Breast epithelium (tissue), 4 donors: ENCODE results near the gene SERGEF. TPM values are rescaled to one million over a fixed set of nuclear protein-coding genes. Genes with fewer than 3 reads are reported as not detected.

Source experiments
- DNase-seq, 2 donors: peaks; one replicate each; pipeline ENCODE4 v3.0.0-alpha.2; 2019; ENCODE audit warnings: low spot score in 2 of 2
- H3K27ac ChIP-seq, 2 donors: fragments of 200-600 bp; sonication (generic) in 1 of 2; one replicate each; pipeline ENCODE4 v1.5.1; 2016 to 2019; ENCODE audit warnings: mild to moderate bottlenecking in 1 of 2
- H3K27me3 ChIP-seq, 2 donors: fragments of 200-600 bp; sonication (generic) in 1 of 2; one replicate each; pipeline versions ENCODE4 v1.5.1 to v1.6.0; 2017 to 2019; ENCODE audit warnings: control low read depth in 1 of 2, mild to moderate bottlenecking in 1 of 2
- H3K36me3 ChIP-seq: fragments of 200-600 bp; one replicate; pipeline ENCODE4 v1.5.1; 2019
- H3K4me1 ChIP-seq, 2 donors: fragments of 200-600 bp; sonication (generic); one replicate each; pipeline ENCODE4 v1.5.1; 2016 to 2019; ENCODE audit warnings: control low read depth in 1 of 2
- H3K4me3 ChIP-seq, 3 donors: fragments of 200-600 bp; sonication (generic); 1 replicate in 2 of 3; 2 replicates in 1 of 3; pipeline ENCODE4 v1.5.1; 2016 to 2019; ENCODE audit warnings: mild to moderate bottlenecking in 3 of 3, moderate library complexity in 2 of 3
- H3K9me3 ChIP-seq, 2 donors: fragments of 200-600 bp; sonication (generic) in 1 of 2; one replicate each; pipeline ENCODE4 v1.5.1; 2016 to 2019; ENCODE audit warnings: control low read depth in 1 of 2
- POLR2A ChIP-seq: fragments of 450-650 bp; IDR thresholded peaks from one replicate; pipeline ENCODE4 v1.6.1; 2016; ENCODE audit warnings: antibody characterized with exemption, mild to moderate bottlenecking, moderate library complexity
- POLR2AphosphoS5 ChIP-seq, 3 donors: sonication (generic); formaldehyde crosslinking; IDR thresholded peaks; one replicate each; pipeline ENCODE4 v1.6.1; 2017; ENCODE audit warnings: antibody characterized with exemption in 3 of 3
- intact Hi-C: fragments of 100-400 bp; cut with DNase I; formaldehyde crosslinking; loops from one replicate; pipeline ENCODE4 v1.15.1; 2023; ENCODE audit warnings: low total_unique reads
- total RNA-seq, 3 donors: library from RNA; depleted of rRNA; stranded (reverse); fragments of >200 nt; gene quantifications; one replicate each; pipeline ENCODE4 v1.1.0, GENCODE V29; 2016
- TF ChIP-seq, protein P1 (sequence below), 3 donors: fragments of 450-650 bp; IDR thresholded peaks; one replicate each; pipeline ENCODE4 v1.5.1; 2016 to 2017; ENCODE audit warnings: antibody characterized with exemption in 3 of 3, mild to moderate bottlenecking in 3 of 3, moderate library complexity in 3 of 3

Gene SERGEF
- total RNA-seq, 3 donors from 2014 or later, result 31.8 to 47.5 (median 41.9) TPM

DNA sequence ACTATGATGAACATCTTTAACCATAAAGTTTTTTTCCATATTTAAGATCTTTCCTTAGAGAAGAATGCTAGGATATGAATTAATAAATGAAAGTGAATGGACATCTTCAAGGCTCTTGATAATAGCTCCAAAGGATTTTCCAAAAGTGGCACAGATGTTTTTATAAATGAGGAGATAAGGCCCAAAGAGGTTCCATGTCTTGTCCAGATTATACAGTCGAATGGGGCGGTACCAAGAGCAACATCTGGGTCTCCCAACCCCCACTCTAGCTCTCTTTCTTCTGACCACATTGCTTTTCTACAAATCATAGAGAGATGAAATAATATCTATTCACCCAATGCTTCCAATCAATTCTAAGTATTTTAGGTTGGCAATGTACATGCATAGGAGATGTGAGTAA, 164.1 kb downstream of the SERGEF start:
- no peaks in the 10 kb centered on the region for H3K4me1 ChIP-seq
- intact Hi-C loops, result no loop called here
- H3K27ac ChIP-seq, result no peak overlapping the region
- no peaks in the 10 kb centered on the region for H3K9me3 ChIP-seq
- DNase-seq, result no peak
- no peaks in the 10 kb centered on the region for H3K36me3 ChIP-seq
- H3K27me3 ChIP-seq, result no peaks in the 10 kb centered on the region
- TF ChIP-seq POLR2AphosphoS5 (IDR thresholded peaks at IDR 0.05) (no peak), POLR2A (no peak)
- TF ChIP-seq, protein P1, sequence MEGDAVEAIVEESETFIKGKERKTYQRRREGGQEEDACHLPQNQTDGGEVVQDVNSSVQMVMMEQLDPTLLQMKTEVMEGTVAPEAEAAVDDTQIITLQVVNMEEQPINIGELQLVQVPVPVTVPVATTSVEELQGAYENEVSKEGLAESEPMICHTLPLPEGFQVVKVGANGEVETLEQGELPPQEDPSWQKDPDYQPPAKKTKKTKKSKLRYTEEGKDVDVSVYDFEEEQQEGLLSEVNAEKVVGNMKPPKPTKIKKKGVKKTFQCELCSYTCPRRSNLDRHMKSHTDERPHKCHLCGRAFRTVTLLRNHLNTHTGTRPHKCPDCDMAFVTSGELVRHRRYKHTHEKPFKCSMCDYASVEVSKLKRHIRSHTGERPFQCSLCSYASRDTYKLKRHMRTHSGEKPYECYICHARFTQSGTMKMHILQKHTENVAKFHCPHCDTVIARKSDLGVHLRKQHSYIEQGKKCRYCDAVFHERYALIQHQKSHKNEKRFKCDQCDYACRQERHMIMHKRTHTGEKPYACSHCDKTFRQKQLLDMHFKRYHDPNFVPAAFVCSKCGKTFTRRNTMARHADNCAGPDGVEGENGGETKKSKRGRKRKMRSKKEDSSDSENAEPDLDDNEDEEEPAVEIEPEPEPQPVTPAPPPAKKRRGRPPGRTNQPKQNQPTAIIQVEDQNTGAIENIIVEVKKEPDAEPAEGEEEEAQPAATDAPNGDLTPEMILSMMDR (IDR thresholded peaks at IDR 0.05), result no peak
- no peak overlapping the region for H3K4me3 ChIP-seq

DNA sequence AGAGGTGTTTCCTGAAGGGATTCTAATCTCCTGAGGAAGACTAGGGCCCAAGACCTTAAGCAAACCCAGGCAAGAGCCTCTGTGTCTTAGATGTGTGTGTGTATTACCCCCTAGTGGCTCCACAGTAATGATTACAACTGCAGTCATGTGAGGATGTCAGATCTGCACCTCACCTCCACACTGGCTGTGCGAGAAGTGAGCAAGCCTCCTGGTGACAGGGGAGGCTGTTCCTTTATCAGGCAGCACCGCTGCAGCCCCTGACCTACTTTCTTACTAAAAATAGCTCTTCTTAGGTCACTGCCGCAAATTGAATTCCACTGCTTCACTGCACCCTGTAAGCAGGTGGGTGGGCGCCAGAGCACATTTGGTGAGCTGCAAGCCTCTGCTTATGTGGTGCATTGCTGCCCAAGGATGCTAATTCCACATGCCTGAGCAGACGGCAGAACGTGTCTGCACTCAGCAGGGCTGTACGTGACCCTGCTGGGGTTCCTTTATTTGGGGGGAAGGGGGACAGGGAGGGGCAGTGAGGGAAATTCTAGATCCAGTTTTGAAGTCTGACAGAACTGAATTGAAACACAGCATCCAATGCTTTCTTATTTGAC, 165.9 kb downstream of the SERGEF start:
- Histone ChIP-seq H3K9me3 (no peaks in the 10 kb centered on the region), H3K27me3 (no peaks in the 10 kb centered on the region), H3K4me1 (no peaks in the 10 kb centered on the region), H3K4me3 (no peak overlapping the region), H3K27ac (no peak overlapping the region), H3K36me3 (no peaks in the 10 kb centered on the region)
- TF ChIP-seq, protein P1 (IDR thresholded peaks at IDR 0.05), result peak in 1 of 3 donors; percentile 20
- no peak for TF ChIP-seq POLR2AphosphoS5 (IDR thresholded peaks at IDR 0.05)
- no peak for TF ChIP-seq POLR2A
- no peak for DNase-seq
- intact Hi-C loops, result no loop called here

DNA sequence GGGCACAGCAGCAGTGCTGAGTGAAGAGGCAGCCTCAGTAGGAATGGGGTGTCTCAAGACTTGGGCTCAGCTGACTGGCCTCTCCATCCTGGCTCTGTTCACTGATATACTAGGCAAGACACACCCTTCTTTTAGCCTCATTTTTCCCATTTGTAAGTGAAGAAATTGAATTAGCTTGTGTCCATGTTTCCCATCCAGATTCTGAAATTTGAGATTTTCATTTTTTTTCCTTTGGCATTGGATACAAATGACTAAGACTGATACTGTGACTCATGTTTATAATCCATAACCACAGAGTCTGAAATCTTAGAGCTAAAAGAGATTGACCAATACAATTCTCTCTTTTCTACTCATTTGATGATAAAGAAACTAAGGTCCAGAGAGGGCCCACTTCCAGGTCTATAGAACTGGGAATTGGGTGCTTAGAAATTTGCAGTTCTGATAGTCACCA, 167.4 kb downstream of the SERGEF start:
- H3K9me3 ChIP-seq, result no peaks in the 10 kb centered on the region
- H3K4me1 ChIP-seq, result no peaks in the 10 kb centered on the region
- TF ChIP-seq, protein P1 (IDR thresholded peaks at IDR 0.05), result no peak
- TF ChIP-seq POLR2AphosphoS5 (IDR thresholded peaks at IDR 0.05) (no peak), POLR2A (no peak)
- no peak overlapping the region for H3K27ac ChIP-seq
- DNase-seq, result no peak
- intact Hi-C loops, result loop anchor here (1.0 kb wide), 1 partner anchor 9 kb away; no protein-coding TSS in a partner anchor
- H3K36me3 ChIP-seq, result no peaks in the 10 kb centered on the region
- no peak overlapping the region for H3K4me3 ChIP-seq
- H3K27me3 ChIP-seq, result no peaks in the 10 kb centered on the region

DNA sequence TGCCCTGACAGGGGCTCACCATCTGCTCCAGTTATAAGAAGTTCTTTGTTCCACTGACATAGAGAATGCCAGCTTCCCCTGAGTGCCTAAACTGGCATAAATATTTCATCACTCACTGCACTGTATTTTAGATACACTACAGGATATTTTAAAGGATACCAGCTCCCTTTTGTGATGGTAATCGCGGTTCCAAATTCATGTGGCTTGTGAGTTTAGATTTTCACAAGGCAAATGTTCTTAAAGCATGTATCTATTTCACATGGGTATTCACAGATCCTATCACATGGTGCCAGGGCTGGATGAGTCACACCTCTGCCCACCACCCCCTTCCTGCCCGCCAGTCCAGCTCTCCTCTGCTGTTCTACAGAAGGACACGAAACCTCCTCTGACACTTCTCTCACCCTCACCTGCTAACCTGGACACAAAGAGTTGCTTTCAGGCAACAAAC, 172.7 kb downstream of the SERGEF start:
- no peaks in the 10 kb centered on the region for H3K9me3 ChIP-seq
- no peaks in the 10 kb centered on the region for H3K27me3 ChIP-seq
- H3K4me3 ChIP-seq, result no peak overlapping the region
- no peak for DNase-seq
- H3K4me1 ChIP-seq, result no peaks in the 10 kb centered on the region
- no peak overlapping the region for H3K27ac ChIP-seq
- TF ChIP-seq POLR2AphosphoS5 (IDR thresholded peaks at IDR 0.05) (no peak), POLR2A (no peak)
- TF ChIP-seq, protein P1 (IDR thresholded peaks at IDR 0.05), result no peak
- intact Hi-C loops, result no loop called here
- H3K36me3 ChIP-seq, result no peaks in the 10 kb centered on the region

DNA sequence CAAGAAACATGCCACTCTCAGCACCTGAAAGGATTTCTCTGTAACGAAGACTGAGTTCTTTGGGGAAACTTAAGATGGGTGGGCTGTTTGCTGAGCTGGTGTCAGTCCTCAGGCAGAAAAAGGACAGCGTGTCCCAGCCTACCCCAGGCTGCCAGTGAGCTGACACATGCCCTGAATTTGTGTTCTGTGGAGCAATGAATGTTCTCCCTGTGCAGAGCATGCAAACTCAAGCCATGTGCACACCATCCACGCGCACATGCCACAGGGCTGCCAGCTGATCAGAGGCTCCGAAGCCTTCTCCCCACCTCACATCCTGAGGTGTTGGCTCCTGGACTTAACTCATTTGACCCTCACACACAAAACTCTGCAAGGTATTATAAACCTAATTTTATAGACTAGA, 173.4 kb downstream of the SERGEF start:
- H3K27ac ChIP-seq, result no peak overlapping the region
- TF ChIP-seq, protein P1 (IDR thresholded peaks at IDR 0.05), result no peak
- TF ChIP-seq POLR2AphosphoS5 (IDR thresholded peaks at IDR 0.05) (peak in 1 of 3 donors; percentile 32), POLR2A (no peak)
- no peaks in the 10 kb centered on the region for H3K4me1 ChIP-seq
- H3K9me3 ChIP-seq, result no peaks in the 10 kb centered on the region
- no peak for DNase-seq
- H3K4me3 ChIP-seq, result no peak overlapping the region
- no peaks in the 10 kb centered on the region for H3K36me3 ChIP-seq
- no peaks in the 10 kb centered on the region for H3K27me3 ChIP-seq
- intact Hi-C loops, result no loop called here
